GM21515 (cell line): Measurements from ENCODE around the gene RSRC1.
"Not testable (repeated sequence)": the region's sequence is repeated elsewhere in the genome, so short reads cannot be mapped to it uniquely, and the experiment has no call there.

Source experiments
- ATAC-seq: cut with Tn5 transposase; IDR thresholded peaks from one replicate; pipeline ENCODE4 v1.9.1; 2021; ENCODE audit not compliant: unreplicated experiment

The RSRC1 gene

GRCh38 chr3:158313338-158313927 lies 203.5 kb downstream of the RSRC1 start:
- ATAC-seq: peak; percentile 43

GRCh38 chr3:158314426-158315357 lies 204.8 kb downstream of the RSRC1 start:
- ATAC-seq: peak; percentile 50

- not testable (repeated sequence) for ATAC-seq
These were observed 220.0 kb downstream of the RSRC1 start for GRCh38 chr3:158329696-158330441.

- no peak for ATAC-seq
These were observed 221.0 kb downstream of the RSRC1 start for GRCh38 chr3:158330870-158331269.

- ATAC-seq: no peak
These were observed 223.8 kb downstream of the RSRC1 start for GRCh38 chr3:158333736-158334135.

- no peak for ATAC-seq
These were observed 227.2 kb downstream of the RSRC1 start for GRCh38 chr3:158337110-158337509.

GRCh38 chr3:158339638-158340037 lies 229.7 kb downstream of the RSRC1 start:
- no peak for ATAC-seq

GRCh38 chr3:158340951-158341350 lies 231.1 kb downstream of the RSRC1 start:
- ATAC-seq: not testable (repeated sequence)

- ATAC-seq: no peak
These were observed 238.1 kb downstream of the RSRC1 start for GRCh38 chr3:158347966-158348365.

GRCh38 chr3:158350971-158351370 lies 241.1 kb downstream of the RSRC1 start:
- no peak for ATAC-seq

GRCh38 chr3:158352551-158352950 lies 242.7 kb downstream of the RSRC1 start:
- peak; percentile 43 for ATAC-seq

GRCh38 chr3:158354713-158355112 lies 244.8 kb downstream of the RSRC1 start:
- no peak for ATAC-seq

GRCh38 chr3:158355623-158356588 lies 246.0 kb downstream of the RSRC1 start:
- peak; percentile 92 for ATAC-seq

- no peak for ATAC-seq
These were observed 249.4 kb downstream of the RSRC1 start for GRCh38 chr3:158359339-158359738.

GRCh38 chr3:158360756-158361448 lies 251.0 kb downstream of the RSRC1 start:
- no peak for ATAC-seq

GRCh38 chr3:158368271-158368670 lies 258.4 kb downstream of the RSRC1 start:
- ATAC-seq: no peak

- ATAC-seq: no peak
These were observed 259.4 kb downstream of the RSRC1 start for GRCh38 chr3:158369279-158369678.

- ATAC-seq: no peak
These were observed 269.6 kb downstream of the RSRC1 start for GRCh38 chr3:158379517-158379916.

- ATAC-seq: no peak
These were observed 271.5 kb downstream of the RSRC1 start for GRCh38 chr3:158381262-158381868.
